Measurements from ENCODE around the gene RCAN3.

GRCh38 chr1:24526045-24526444 lies 23.4 kb downstream of the RCAN3 start:
- TF ChIP-seq CSRNP3 (CRISPR knock-in tag; IDR thresholded peaks at IDR 0.05) = no peak
- TF ChIP-seq TCF4 (CRISPR knock-in tag; IDR thresholded peaks at IDR 0.05; ENCODE audit: borderline replicate concordance) = no peak
- TF ChIP-seq ZC3H10 (CRISPR knock-in tag; IDR thresholded peaks at IDR 0.05) = no peak
- TF ChIP-seq ZNF70 (CRISPR knock-in tag; IDR thresholded peaks at IDR 0.05) = no peak
- no peak for TF ChIP-seq ZNF565 (CRISPR knock-in tag; conservative IDR thresholded peaks at IDR 0.05; ENCODE audit: low read depth)
- no peak for TF ChIP-seq OSR1 (CRISPR knock-in tag; IDR thresholded peaks at IDR 0.05)
- TF ChIP-seq ESRRG (CRISPR knock-in tag; IDR thresholded peaks at IDR 0.05) = no peak
- no peak for TF ChIP-seq ZFP30 (CRISPR knock-in tag; IDR thresholded peaks at IDR 0.05)
- no peak for TF ChIP-seq POU6F1 (CRISPR knock-in tag; IDR thresholded peaks at IDR 0.05; ENCODE audit: borderline replicate concordance, low read depth)
- no peak for TF ChIP-seq TOX (CRISPR knock-in tag; IDR thresholded peaks at IDR 0.05; ENCODE audit: borderline replicate concordance)
- no peak for TF ChIP-seq GLIS3 (CRISPR knock-in tag; IDR thresholded peaks at IDR 0.05)
- no peak for TF ChIP-seq ISL1 (CRISPR knock-in tag; IDR thresholded peaks at IDR 0.05)
